ENCODE measurements around the gene TEX52. TPM values are rescaled to one million over a fixed set of nuclear protein-coding genes. Genes with fewer than 3 reads are reported as not detected.

Gene TEX52
- total RNA-seq, 4 donors from 2014 or later, result not detected

- H3K36me3 ChIP-seq, result no peaks in the 10 kb centered on the region
- no peaks in the 10 kb centered on the region for H3K27me3 ChIP-seq
- no peak overlapping the region for H3K27ac ChIP-seq
- intact Hi-C loops (cut with DNase I; ENCODE audit: low total_unique reads) (loop anchor here (5.0 to 10.0 kb wide), 2 partner anchors 86 to 184 kb away; no protein-coding TSS in a partner anchor), in situ Hi-C loops (cut with MboI; ENCODE audit: low pct_ligation_motif_present in 1 of 4, low pct_unique_long_range_greater_than_20kb in 1 of 4, low sequenced_read_pairs in 3 of 4) (loop anchor here (25.0 kb wide), 1 partner anchor 179 kb away; no protein-coding TSS in a partner anchor)
- no peak for DNase-seq
- H3K4me1 ChIP-seq, result peaks cover 0 to 23% (median 14%) of the 10 kb centered on the region in 4 donors
- TF ChIP-seq CTCF (IDR thresholded peaks at IDR 0.05), result no peak
- no peak for TF ChIP-seq EP300 (IDR thresholded peaks at IDR 0.05; ENCODE audit: low read depth)
- H3K4me3 ChIP-seq, result no peak overlapping the region
- WGBS, 2 donors (ENCODE audit: low coverage in 1 of 2), result 92% methylated on average over 2 of the region's 2 CpGs; no CpG with 5 or more reads in 1 of the 2 donors
- no peaks in the 10 kb centered on the region for H3K9me3 ChIP-seq
Measured at GRCh38 chr12:2858334-2858733, 1.5 kb upstream of the TEX52 start.

- in situ Hi-C loops (cut with MboI; ENCODE audit: low pct_ligation_motif_present in 1 of 4, low pct_unique_long_range_greater_than_20kb in 1 of 4, low sequenced_read_pairs in 3 of 4) (loop anchor here (25.0 kb wide), 1 partner anchor 180 kb away; no protein-coding TSS in a partner anchor), intact Hi-C loops (cut with DNase I; ENCODE audit: low total_unique reads) (loop anchor here (5.0 to 10.0 kb wide), 2 partner anchors 87 to 185 kb away; no protein-coding TSS in a partner anchor)
- Histone ChIP-seq H3K36me3 (no peaks in the 10 kb centered on the region), H3K27me3 (no peaks in the 10 kb centered on the region), H3K27ac (no peak overlapping the region), H3K4me3 (no peak overlapping the region), H3K4me1 (peaks cover 0 to 23% (median 14%) of the 10 kb centered on the region in 4 donors), H3K9me3 (no peaks in the 10 kb centered on the region)
- WGBS, 2 donors (ENCODE audit: low coverage in 1 of 2), result 93 to 100% methylated on average over 5 to 7 of the region's 7 CpGs
- no peak for TF ChIP-seq POLR2A (IDR thresholded peaks at IDR 0.05)
- no peak for TF ChIP-seq POLR2AphosphoS5 (IDR thresholded peaks at IDR 0.05)
- TF ChIP-seq CTCF (IDR thresholded peaks at IDR 0.05), result no peak
- TF ChIP-seq EP300 (IDR thresholded peaks at IDR 0.05; ENCODE audit: low read depth), result no peak
- DNase-seq, result no peak
Measured at GRCh38 chr12:2857576-2857975, 737 bp upstream of the TEX52 start.

GRCh38 chr12:2856051-2856450 lies 788 bp downstream of the TEX52 start:
- TF ChIP-seq POLR2A (IDR thresholded peaks at IDR 0.05), result no peak
- no peak for TF ChIP-seq EP300 (IDR thresholded peaks at IDR 0.05; ENCODE audit: low read depth)
- no peak for TF ChIP-seq CTCF (IDR thresholded peaks at IDR 0.05)
- no peak for TF ChIP-seq POLR2AphosphoS5 (IDR thresholded peaks at IDR 0.05)
- intact Hi-C loops (cut with DNase I; ENCODE audit: low total_unique reads) (loop anchor here (1.0 to 10.0 kb wide), 3 partner anchors 19 to 186 kb away; no protein-coding TSS in a partner anchor), in situ Hi-C loops (cut with MboI; ENCODE audit: low pct_ligation_motif_present in 1 of 4, low pct_unique_long_range_greater_than_20kb in 1 of 4, low sequenced_read_pairs in 3 of 4) (loop anchor here (25.0 kb wide), 1 partner anchor 181 kb away; no protein-coding TSS in a partner anchor)
- no peaks in the 10 kb centered on the region for H3K36me3 ChIP-seq
- peaks cover 0 to 23% (median 14%) of the 10 kb centered on the region in 4 donors for H3K4me1 ChIP-seq
- H3K27me3 ChIP-seq, result no peaks in the 10 kb centered on the region
- WGBS, 2 donors (ENCODE audit: low coverage in 1 of 2), result 88% methylated on average over 3 of the region's 3 CpGs; no CpG with 5 or more reads in 1 of the 2 donors
- no peak overlapping the region for H3K4me3 ChIP-seq
- DNase-seq, result no peak
- H3K9me3 ChIP-seq, result no peaks in the 10 kb centered on the region
- H3K27ac ChIP-seq, result no peak overlapping the region

- H3K27ac ChIP-seq, result peak overlapping the region in 1 of 4 donors; percentile 35
- no peak for TF ChIP-seq CTCF (IDR thresholded peaks at IDR 0.05)
- no peak for TF ChIP-seq POLR2A (IDR thresholded peaks at IDR 0.05)
- no peak for TF ChIP-seq POLR2AphosphoS5 (IDR thresholded peaks at IDR 0.05)
- TF ChIP-seq EP300 (IDR thresholded peaks at IDR 0.05; ENCODE audit: low read depth), result no peak
- DNase-seq, result no peak
- peaks cover 0 to 23% (median 14%) of the 10 kb centered on the region in 4 donors for H3K4me1 ChIP-seq
- in situ Hi-C loops (cut with MboI; ENCODE audit: low pct_ligation_motif_present in 1 of 4, low pct_unique_long_range_greater_than_20kb in 1 of 4, low sequenced_read_pairs in 3 of 4), result loop anchor here (25.0 kb wide), 1 partner anchor 182 kb away; no protein-coding TSS in a partner anchor
- H3K36me3 ChIP-seq, result no peaks in the 10 kb centered on the region
- intact Hi-C loops (cut with DNase I; ENCODE audit: low total_unique reads), result loop anchor here (5.0 to 10.0 kb wide), 2 partner anchors 89 to 187 kb away; no protein-coding TSS in a partner anchor
- H3K27me3 ChIP-seq, result no peaks in the 10 kb centered on the region
- H3K4me3 ChIP-seq, result no peak overlapping the region
- WGBS, 2 donors (ENCODE audit: low coverage in 1 of 2), result 77 to 100% methylated on average over 1 to 7 of the region's 7 CpGs
- no peaks in the 10 kb centered on the region for H3K9me3 ChIP-seq
Measured at GRCh38 chr12:2855546-2855945, 1.3 kb downstream of the TEX52 start.
